ES-I3 (cell line): Measurements from ENCODE around the gene TMUB2.

Experiments
- H3K36me3 ChIP-seq: 2 replicates; pipeline ENCODE4 v1.6.1; 2013; ENCODE audit warnings: mild to moderate bottlenecking, low read length, control low read depth, moderate library complexity; ENCODE audit not compliant: insufficient read depth
- H3K4me1 ChIP-seq: 2 replicates; pipeline ENCODE4 v1.6.1; 2013; ENCODE audit warnings: mild to moderate bottlenecking, control low read depth, low read length; ENCODE audit not compliant: insufficient read depth
- H3K9ac ChIP-seq: 2 replicates; pipeline ENCODE4 v1.6.1; 2013; ENCODE audit warnings: low read depth, mild to moderate bottlenecking, low read length, moderate library complexity
- H3K9me3 ChIP-seq: 2 replicates; pipeline ENCODE4 v1.6.1; 2013; ENCODE audit warnings: mild to moderate bottlenecking, low read length, moderate library complexity; ENCODE audit not compliant: control insufficient read depth, insufficient read depth

TMUB2 gene

DNA sequence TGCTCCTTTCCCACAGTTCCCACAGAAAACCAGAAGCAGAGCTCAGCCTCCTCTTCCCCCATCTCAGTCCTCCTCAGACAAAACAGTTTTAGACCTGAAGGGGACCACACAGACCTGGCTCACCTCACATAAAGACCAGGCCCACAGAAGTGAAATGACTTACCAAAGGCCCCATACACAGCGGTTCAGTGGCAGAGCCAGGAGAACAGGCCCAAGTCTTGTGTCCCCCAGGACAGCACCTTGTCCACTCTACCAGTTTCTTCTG lies 27.4 kb downstream of the TMUB2 start:
- peaks cover 8% of the 10 kb centered on the region; the same call in 1 of the 2 replicates for H3K4me1 ChIP-seq
- H3K36me3 ChIP-seq: peaks cover 16% of the 10 kb centered on the region; the same call in 1 of the 2 replicates
- no peaks in the 10 kb centered on the region for H3K9me3 ChIP-seq
- no peak overlapping the region for H3K9ac ChIP-seq

- peaks cover 8% of the 10 kb centered on the region; the same call in 1 of the 2 replicates for H3K4me1 ChIP-seq
- no peak overlapping the region for H3K9ac ChIP-seq
- H3K36me3 ChIP-seq: peaks cover 16% of the 10 kb centered on the region; the same call in 1 of the 2 replicates
- no peaks in the 10 kb centered on the region for H3K9me3 ChIP-seq
Observed at GRCh38 chr17:44214896-44215295, 28.1 kb downstream of the TMUB2 start.

GRCh38 chr17:44216173-44216572 lies 29.4 kb downstream of the TMUB2 start:
- peaks cover 16% of the 10 kb centered on the region; the same call in 1 of the 2 replicates for H3K36me3 ChIP-seq
- H3K9ac ChIP-seq: no peak overlapping the region
- H3K4me1 ChIP-seq: peaks cover 8% of the 10 kb centered on the region; the same call in 1 of the 2 replicates
- H3K9me3 ChIP-seq: no peaks in the 10 kb centered on the region

GRCh38 chr17:44216694-44217093 lies 29.9 kb downstream of the TMUB2 start:
- H3K36me3 ChIP-seq: peaks cover 16% of the 10 kb centered on the region; the same call in 1 of the 2 replicates
- no peaks in the 10 kb centered on the region for H3K9me3 ChIP-seq
- H3K4me1 ChIP-seq: peaks cover 8% of the 10 kb centered on the region; the same call in 1 of the 2 replicates
- H3K9ac ChIP-seq: no peak overlapping the region

DNA sequence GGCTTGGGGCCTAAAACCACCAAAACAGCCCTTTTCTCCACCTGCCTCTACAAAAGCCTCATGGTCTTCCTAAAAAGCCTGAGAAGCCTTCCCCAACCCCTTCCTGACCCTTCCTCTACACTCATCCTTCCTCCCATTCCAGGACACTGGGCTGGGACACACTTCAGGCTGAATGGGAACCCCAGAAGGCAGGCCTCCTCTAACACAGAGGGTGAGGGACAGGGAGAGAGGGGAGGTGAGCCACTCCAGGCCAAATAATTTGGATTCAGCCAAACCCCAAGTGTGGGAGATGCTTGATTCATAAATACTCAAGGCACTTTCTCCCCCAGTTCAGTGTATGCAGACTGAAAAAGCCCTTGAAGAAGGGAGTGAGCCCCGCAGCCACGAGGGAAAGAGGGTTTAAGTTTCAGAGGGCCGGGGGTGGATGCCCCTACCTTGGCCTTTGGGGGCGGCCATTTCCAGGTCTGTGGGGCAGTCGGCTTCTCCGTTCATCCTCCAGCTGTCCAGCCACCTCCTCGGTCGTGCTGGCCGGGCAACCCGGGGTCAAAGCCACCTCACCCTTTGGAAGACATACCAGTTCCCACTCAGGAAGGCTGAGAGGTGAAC lies 31.1 kb downstream of the TMUB2 start:
- peaks cover 16% of the 10 kb centered on the region; the same call in 1 of the 2 replicates for H3K36me3 ChIP-seq
- peak overlapping the region; percentile 93 for H3K9ac ChIP-seq
- no peaks in the 10 kb centered on the region for H3K9me3 ChIP-seq
- peaks cover 12% of the 10 kb centered on the region for H3K4me1 ChIP-seq

- Histone ChIP-seq H3K9me3 (no peaks in the 10 kb centered on the region), H3K9ac (peak overlapping the region; percentile 93), H3K4me1 (peaks cover 14% of the 10 kb centered on the region), H3K36me3 (peaks cover 16% of the 10 kb centered on the region; the same call in 1 of the 2 replicates)
Observed at GRCh38 chr17:44218344-44219107, 31.8 kb downstream of the TMUB2 start.

DNA sequence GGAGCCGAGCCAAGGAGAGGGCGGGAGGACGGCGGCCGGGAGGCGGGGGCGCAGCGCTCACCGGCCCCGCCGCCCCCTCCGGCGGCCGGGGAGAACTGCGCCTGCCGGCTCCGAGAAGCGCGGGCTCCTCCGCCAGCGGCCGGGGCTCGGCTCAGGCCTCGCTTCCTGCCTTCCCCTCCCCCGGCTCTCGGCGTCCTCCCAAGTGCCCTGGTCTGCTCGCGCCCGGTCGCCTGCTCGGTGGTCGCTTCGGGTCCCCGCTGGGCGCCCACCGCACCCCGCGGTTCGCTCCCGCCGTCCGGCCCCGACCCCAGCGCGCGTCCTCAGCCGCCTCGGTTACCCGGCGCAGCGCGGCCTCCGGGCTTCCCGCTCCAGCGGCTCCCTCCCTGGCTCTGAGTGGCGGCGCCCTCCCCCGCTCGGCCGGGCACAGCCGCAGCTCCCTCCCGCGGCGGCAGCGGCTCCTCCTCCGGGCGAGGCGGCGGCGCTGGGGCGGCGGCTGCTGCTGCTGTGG lies 32.4 kb downstream of the TMUB2 start:
- Histone ChIP-seq H3K4me1 (peaks cover 14% of the 10 kb centered on the region), H3K36me3 (peaks cover 16% of the 10 kb centered on the region; the same call in 1 of the 2 replicates), H3K9ac (peak overlapping the region; percentile 93), H3K9me3 (no peaks in the 10 kb centered on the region)

DNA sequence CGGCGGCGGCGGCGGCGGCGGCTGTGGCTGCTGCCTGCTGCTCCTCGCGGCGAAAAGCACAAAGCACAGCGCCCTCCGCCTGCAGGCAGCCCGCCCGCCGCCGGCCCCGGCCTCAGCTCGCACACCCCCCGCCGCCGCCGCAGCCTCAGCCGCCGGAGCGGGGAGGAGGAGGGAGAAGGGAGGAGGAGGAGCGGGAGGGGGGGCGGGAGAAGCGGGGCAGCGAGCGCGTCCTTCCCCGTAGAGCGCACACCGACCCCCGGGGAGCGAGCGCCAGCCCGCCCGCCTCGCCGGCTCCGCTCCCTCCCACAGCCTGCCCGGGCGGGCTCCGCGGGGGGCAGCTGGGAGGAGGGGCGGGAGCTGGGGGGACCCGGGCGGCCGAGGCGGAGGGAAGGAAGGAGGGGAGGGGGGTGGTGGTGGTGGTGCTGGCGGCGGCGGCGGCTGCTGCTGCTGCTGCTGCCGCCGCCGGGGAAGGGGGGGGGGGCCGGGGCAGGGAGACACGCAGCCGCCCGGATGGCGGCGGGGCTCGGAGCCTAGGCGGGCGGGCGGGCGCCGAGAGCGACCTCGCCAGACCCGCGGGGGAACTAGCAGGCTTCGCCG lies 32.9 kb downstream of the TMUB2 start, which contains the start of gene UBTF:
Gene UBTF, minus strand, starts transcription at position 60 of the 597 bp plus-strand sequence. CDS start 1,446 bp downstream, outside the sequence.
- Histone ChIP-seq H3K36me3 (peaks cover 11% of the 10 kb centered on the region; the same call in 1 of the 2 replicates), H3K4me1 (peaks cover 14% of the 10 kb centered on the region), H3K9ac (peak within 1 kb of the TSS; percentile 93), H3K9me3 (no peaks in the 10 kb centered on the region)

GRCh38 chr17:44220213-44221083 lies 33.7 kb downstream of the TMUB2 start:
- peak overlapping the region; percentile 87 for H3K9ac ChIP-seq
- no peaks in the 10 kb centered on the region for H3K9me3 ChIP-seq
- peaks cover 4% of the 10 kb centered on the region; the same call in 1 of the 2 replicates for H3K36me3 ChIP-seq
- H3K4me1 ChIP-seq: peaks cover 14% of the 10 kb centered on the region

DNA sequence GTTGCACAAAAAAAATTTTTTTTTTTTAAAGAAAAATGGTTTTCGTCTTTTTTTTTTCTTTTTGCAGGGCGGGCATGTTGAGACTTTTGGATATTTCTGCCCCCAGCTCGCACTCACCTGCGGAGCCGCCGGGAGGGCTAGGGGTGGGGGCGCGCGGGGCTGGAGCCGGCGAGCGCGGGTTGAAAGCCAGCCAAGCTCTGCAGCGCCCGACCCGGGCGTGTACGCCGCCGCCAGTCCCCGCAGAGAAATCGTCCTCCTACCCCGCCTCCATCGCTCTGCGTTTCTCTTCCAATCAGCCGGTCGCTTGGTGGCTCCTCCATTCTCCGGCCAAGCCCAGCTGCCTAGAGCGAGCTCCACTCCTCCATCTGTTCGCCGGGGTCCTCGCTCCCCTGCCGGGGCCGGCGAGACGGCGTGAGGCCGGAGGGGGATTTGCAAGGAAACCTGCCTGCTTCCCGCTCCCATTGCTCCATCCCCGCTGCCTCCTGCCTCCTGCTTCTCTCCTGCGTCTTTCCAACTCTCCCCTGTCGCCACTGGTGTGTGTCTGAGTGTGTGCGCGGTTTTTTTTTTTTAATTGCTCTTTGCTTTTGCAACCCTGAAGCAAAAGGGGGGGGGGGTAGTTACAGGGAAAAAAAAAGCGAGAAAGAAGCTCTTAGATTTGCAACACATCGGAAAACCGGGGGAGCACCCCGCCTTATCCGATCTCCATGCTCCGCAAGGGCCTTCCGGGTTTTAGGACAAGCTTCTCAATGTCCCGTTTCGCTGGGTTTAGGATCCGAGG lies 34.5 kb downstream of the TMUB2 start:
- Histone ChIP-seq H3K9ac (peak overlapping the region; percentile 87), H3K4me1 (peaks cover 14% of the 10 kb centered on the region), H3K36me3 (0 out of 2 replicates have a peak, but pooled peaks cover 2% of the 10 kb centered on the region), H3K9me3 (no peaks in the 10 kb centered on the region)

DNA sequence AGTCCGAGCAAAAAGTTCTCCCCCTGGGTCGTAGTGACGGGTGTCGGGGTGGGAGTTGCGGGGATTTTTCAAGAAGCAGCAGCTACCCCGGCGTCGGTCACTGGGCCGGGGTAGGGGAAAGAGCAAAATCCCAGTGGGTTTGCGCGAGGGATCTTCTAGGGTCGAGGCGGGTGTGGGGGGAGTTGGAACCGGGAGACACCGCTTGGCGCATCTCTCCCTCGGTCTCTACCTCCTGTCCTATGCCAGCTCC lies 35.0 kb downstream of the TMUB2 start:
- peak overlapping the region; percentile 87 for H3K9ac ChIP-seq
- no peaks in the 10 kb centered on the region for H3K36me3 ChIP-seq
- peaks cover 14% of the 10 kb centered on the region for H3K4me1 ChIP-seq
- no peaks in the 10 kb centered on the region for H3K9me3 ChIP-seq

- Histone ChIP-seq H3K4me1 (peaks cover 9% of the 10 kb centered on the region), H3K9ac (peak overlapping the region; percentile 87), H3K36me3 (no peaks in the 10 kb centered on the region), H3K9me3 (no peaks in the 10 kb centered on the region)
Observed at GRCh38 chr17:44222112-44222869, 35.5 kb downstream of the TMUB2 start.

GRCh38 chr17:44223541-44224071 lies 36.8 kb downstream of the TMUB2 start:
- Histone ChIP-seq H3K4me1 (peaks cover 6% of the 10 kb centered on the region), H3K36me3 (no peaks in the 10 kb centered on the region), H3K9ac (no peak overlapping the region), H3K9me3 (no peaks in the 10 kb centered on the region)
